DMS53 treated with DMSO at 0.1 percent for 48 hours (cell line): Measurements from ENCODE around the gene PTPRU.
"Not testable (repeated sequence)": the region's sequence is repeated elsewhere in the genome, so short reads cannot be mapped to it uniquely, and the experiment has no call there.

Source experiments
- DNase-seq: peaks from one replicate; lab custom pipeline; 2025; ENCODE audit not compliant: unreplicated experiment; lab: John Stamatoyannopoulos, UW

Gene PTPRU

GRCh38 chr1:29221296-29221695 is 15.0 kb upstream of the PTPRU start:
- no peak for DNase-seq

GRCh38 chr1:29222260-29222659 is 14.1 kb upstream of the PTPRU start:
- not testable (repeated sequence) for DNase-seq

- DNase-seq = no peak
These were observed 13.6 kb upstream of the PTPRU start for GRCh38 chr1:29222686-29223085.

GRCh38 chr1:29223521-29223920 is 12.8 kb upstream of the PTPRU start:
- DNase-seq = no peak

GRCh38 chr1:29224356-29224837 is 11.9 kb upstream of the PTPRU start:
- DNase-seq = no peak

- no peak for DNase-seq
These were observed 11.0 kb upstream of the PTPRU start for GRCh38 chr1:29225361-29225760.

GRCh38 chr1:29227511-29227910 is 8.8 kb upstream of the PTPRU start:
- no peak for DNase-seq

GRCh38 chr1:29230204-29230552 is 6.1 kb upstream of the PTPRU start:
- DNase-seq = no peak

GRCh38 chr1:29230553-29231378 is 5.6 kb upstream of the PTPRU start, which contains the start of gene MECR:
Gene MECR (minus strand): TSS chr1:29230934. CDS start chr1:29230906, 28 bp downstream.
- DNase-seq = peak; percentile 55

GRCh38 chr1:29232387-29232786 is 3.9 kb upstream of the PTPRU start:
- no peak for DNase-seq

- DNase-seq = no peak
These were observed 2.6 kb upstream of the PTPRU start for GRCh38 chr1:29233693-29234092.

GRCh38 chr1:29234471-29234870 is 1.9 kb upstream of the PTPRU start:
- no peak for DNase-seq

- DNase-seq = not testable (repeated sequence)
These were observed 1.4 kb upstream of the PTPRU start for GRCh38 chr1:29234881-29235280.

- no peak for DNase-seq
These were observed 398 bp downstream of the PTPRU start for GRCh38 chr1:29236712-29237128.

GRCh38 chr1:29237129-29237821 is 953 bp downstream of the PTPRU start:
- DNase-seq = no peak

GRCh38 chr1:29237852-29238619 is 1.7 kb downstream of the PTPRU start:
- DNase-seq = peak; percentile 29

- DNase-seq = no peak
These were observed 2.3 kb downstream of the PTPRU start for GRCh38 chr1:29238620-29239002.

- DNase-seq = no peak
These were observed 2.8 kb downstream of the PTPRU start for GRCh38 chr1:29239142-29239541.

GRCh38 chr1:29240400-29240837 is 4.1 kb downstream of the PTPRU start:
- no peak for DNase-seq

GRCh38 chr1:29240986-29241385 is 4.7 kb downstream of the PTPRU start:
- no peak for DNase-seq
